ENCODE measurements around the gene ARHGDIB.

The ARHGDIB gene

DNA sequence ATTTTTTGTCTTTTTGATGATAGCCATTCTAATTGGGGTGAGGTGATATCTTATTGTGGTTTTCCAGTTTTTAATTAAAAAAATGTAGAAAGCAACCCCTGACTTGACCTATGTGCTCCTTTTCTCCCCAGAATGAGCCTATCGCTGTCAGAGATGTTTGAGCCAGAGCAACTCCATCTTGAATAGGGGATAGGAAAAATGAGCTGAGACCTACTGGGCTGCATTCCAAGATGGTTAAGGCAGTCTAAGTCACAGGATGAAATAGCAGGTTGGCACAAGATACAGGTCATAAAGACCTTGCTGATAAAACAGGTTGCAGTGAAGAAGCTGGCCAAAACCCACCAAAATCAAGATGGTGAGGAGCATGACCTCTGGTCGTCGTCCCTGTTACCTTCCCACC lies 36.9 kb downstream of the ARHGDIB start:
- DNase-seq, result no peak

GRCh38 chr12:14923944-14924343 lies 37.5 kb downstream of the ARHGDIB start:
- no peak for DNase-seq

GRCh38 chr12:14921218-14921617 lies 40.2 kb downstream of the ARHGDIB start:
- DNase-seq, result no peak

DNA sequence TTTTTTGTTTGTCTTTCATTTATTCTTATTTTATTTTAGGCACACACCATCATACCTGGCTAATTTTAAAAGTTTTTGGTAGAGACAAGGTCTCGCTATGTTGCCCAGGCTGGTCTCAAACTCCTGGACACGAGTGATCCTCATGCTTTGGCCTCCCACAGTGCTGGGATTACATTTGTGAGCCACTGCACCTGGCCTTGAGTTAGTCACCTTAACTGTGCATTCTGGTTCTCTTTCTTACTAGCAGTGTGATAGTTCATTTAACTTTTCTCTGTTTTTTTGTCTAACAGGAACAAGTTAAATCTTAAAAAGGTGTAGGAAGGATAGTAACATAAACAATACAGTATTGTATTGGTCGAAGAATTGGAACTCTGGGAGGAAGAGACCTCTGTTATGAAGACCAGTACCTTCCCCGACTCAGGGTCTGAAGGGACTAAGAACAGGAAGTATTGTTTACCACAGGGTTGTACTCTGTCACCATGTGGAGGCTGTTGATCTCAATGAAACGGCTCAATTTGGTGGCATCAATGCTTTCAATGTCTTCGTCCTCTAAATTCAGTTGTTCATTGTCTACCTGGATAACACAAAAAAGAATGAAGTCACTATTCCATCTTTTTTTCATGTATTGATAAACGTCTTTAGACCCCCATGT lies 40.8 kb downstream of the ARHGDIB start:
- DNase-seq, result no peak

GRCh38 chr12:14919455-14919854 lies 41.9 kb downstream of the ARHGDIB start:
- DNase-seq, result no peak

GRCh38 chr12:14915736-14916135 lies 45.7 kb downstream of the ARHGDIB start:
- DNase-seq, result no peak

DNA sequence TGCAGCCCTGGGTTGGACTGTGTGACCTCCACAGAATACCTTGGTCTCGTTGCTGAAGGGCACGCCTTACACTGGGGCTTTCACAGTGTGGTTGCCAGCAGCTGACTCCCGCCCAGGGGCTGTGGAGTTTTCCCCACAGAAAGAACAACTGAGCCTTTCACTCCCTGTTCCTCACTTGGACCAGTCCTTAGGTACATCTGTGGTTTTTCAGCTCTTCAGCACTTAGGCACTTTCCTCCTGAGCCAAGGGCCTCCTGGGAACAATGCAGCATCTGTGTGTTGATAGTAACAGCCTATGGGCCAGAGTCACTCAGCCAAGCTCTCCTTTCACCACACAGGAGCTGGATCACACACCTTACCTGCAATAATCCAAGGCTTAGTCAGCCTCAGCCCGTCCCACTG lies 48.0 kb downstream of the ARHGDIB start:
- no peak for DNase-seq

DNA sequence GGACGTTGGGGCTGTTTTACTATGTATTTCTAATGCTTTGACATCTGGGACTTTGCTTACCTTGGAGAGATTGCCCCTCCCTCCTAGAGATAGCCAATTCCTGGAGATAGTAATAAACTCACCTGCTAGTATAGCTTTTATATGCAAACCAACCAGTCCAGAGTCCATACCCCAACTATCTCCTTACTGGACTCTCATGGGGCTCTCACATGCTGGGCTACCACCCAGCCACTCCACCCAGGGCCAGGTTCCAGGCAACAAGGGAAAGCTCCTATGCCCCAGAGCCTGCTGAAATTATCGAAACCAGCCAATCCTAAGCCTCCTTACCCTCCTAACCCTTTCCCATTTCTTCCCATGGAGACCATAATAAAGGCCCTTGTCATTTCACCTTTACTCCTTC lies 50.3 kb downstream of the ARHGDIB start:
- DNase-seq, result no peak

GRCh38 chr12:14910090-14910915 lies 51.1 kb downstream of the ARHGDIB start:
- DNase-seq, result peak; percentile 50

GRCh38 chr12:14907953-14908352 lies 53.4 kb downstream of the ARHGDIB start:
- DNase-seq, result no peak

- no peak for DNase-seq
Measured at GRCh38 chr12:14906114-14906513, 55.3 kb downstream of the ARHGDIB start.

GRCh38 chr12:14905269-14906004 lies 56.0 kb downstream of the ARHGDIB start:
- DNase-seq, result no peak

GRCh38 chr12:14904854-14905253 lies 56.5 kb downstream of the ARHGDIB start:
- DNase-seq, result no peak

DNA sequence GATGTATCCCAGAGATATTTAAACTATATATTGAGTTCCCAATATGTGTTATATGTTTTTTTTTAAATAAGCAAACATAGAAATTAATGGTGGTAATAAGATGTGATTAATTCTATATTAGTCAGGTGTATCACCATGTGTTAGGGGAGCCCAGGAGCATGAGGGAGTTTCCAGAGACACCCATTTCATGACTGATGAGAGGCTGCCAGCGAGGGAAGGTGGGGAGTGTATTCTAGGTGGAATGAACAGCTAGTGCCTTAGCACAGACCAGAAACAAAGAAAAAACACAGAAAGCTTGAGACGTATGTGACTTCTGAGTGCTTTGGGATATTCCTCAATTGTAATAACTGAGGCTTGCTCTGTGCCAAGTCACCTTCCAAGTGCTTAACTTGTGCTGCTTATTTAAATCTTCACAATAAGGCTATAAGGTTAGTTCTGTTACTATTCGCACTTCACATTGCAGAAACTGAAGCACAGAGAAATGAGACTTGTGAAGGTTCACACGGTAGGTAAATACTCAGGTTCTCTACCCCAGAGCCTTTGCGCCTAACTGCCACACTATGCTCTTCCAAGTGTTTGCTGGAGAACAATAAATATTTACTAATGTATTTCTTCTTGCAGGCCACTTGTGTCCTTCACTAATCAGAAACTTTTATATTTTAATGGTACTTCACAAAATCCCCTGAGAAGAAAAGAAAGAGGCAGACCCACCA lies 57.9 kb downstream of the ARHGDIB start:
- DNase-seq, result no peak

- DNase-seq, result no peak
Measured at GRCh38 chr12:14902465-14902864, 58.9 kb downstream of the ARHGDIB start.

DNA sequence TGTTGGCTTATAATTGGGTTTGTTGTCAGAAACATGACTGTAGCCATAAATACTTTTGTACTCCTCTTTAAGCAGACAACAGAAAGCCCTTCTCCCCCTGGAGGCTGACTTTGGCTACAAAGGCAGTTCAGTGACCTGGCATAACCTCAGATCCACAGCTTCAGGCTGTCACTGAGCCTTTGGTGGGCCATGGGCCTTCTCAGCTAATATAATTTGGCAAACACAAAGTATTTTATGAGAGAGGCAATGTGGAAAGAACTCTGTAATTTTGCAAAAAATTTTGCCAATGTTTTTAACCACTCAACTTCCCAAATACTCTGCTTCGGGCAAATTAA lies 60.2 kb downstream of the ARHGDIB start:
- no peak for DNase-seq

GRCh38 chr12:14900521-14901227 lies 60.7 kb downstream of the ARHGDIB start:
- DNase-seq, result no peak

- DNase-seq, result no peak
Measured at GRCh38 chr12:14896521-14897169, 64.8 kb downstream of the ARHGDIB start.

- no peak for DNase-seq
Measured at GRCh38 chr12:14893506-14894250, 67.7 kb downstream of the ARHGDIB start.

GRCh38 chr12:14892726-14893505 lies 68.5 kb downstream of the ARHGDIB start:
- no peak for DNase-seq
